ENCODE measurements around the gene CDK14.

The CDK14 gene

GRCh38 chr7:90596671-90597562 lies 796 bp downstream of the CDK14 start:
- DNase-seq (ENCODE audit: low read depth in 2 of 2): no peak

DNA sequence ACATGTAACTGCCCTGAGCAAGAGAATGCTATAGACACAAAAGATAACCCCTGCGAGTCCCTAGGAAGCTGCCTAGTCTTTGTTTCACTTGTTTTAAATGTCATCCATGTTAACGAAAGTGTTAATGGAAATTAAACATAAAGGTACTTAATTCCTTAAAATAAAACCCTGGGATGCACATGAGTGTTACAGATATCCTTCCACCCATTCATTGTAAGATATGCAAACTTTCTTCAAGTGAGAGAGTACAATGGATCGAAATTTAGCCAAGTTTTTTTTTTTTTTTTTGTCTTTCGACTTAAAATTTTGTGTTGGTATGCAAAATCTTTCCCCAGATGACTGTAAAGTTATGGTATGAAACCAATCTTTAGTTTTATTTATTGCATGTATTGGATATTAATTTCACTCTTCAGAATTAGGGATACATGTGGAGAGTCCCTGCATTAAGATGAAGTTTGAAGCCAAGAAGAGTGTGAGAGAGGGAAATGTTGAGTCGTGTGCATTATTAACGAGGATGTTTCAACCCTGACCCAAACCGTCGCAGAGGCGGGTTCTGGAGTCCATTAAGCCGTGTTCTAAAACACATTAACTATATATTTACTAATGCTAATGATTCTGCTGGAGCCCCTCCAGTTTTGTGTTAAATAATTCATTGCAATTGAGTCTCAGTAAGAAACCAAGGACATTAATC lies 1.6 kb downstream of the CDK14 start:
- DNase-seq (ENCODE audit: low read depth in 2 of 2): no peak

GRCh38 chr7:90599038-90599437 lies 2.9 kb downstream of the CDK14 start:
- DNase-seq (ENCODE audit: low read depth in 2 of 2): no peak

DNA sequence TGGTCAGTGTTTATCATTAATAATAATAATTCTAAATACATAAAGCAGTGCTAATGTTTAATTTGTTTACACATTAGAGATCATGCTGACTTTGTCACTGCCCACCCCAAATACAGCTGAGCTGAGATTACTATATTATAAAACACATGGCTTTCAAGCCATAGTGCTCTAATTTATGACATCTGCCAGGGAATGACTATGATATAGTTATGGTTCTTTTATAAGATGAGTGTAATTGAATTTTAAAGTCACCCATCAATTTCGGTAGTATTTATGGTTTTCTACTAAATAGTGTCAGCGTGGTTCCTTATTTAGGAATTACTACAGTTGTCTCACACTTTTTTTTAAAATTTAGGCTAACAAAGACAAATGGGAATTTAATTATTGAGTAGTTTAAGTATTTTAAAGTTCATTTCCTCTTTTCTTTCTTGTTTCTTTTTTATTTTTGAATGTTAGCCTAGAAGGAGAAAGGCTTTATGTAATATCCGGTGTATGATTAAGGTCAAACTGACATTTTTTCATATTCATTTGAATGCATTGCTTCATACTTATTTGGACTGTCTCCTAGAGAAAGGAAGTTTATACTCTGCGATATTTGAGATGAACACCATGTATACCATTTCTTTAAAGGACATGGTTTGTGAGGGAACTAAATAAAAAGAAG lies 3.9 kb downstream of the CDK14 start:
- no peak for DNase-seq (ENCODE audit: low read depth in 2 of 2)

DNA sequence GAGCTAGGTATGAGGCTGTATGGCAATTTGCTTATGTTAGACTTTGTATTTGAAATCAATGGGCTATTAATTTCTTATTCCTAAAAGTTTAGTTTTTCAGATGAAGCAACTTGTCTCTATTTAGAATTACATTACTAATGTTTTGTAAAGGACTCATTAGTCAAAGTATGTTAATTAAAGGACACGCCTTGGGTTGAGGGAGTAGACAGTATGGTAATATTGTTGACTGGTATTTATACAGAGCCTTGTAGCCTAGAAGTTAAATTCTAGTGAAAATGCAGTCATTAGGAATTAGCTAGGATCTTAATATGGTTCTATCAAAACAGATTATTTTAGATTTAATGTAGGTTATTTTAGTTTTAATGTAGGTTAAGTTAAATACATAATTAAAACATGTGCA lies 6.2 kb downstream of the CDK14 start:
- no peak for DNase-seq (ENCODE audit: low read depth in 2 of 2)

DNA sequence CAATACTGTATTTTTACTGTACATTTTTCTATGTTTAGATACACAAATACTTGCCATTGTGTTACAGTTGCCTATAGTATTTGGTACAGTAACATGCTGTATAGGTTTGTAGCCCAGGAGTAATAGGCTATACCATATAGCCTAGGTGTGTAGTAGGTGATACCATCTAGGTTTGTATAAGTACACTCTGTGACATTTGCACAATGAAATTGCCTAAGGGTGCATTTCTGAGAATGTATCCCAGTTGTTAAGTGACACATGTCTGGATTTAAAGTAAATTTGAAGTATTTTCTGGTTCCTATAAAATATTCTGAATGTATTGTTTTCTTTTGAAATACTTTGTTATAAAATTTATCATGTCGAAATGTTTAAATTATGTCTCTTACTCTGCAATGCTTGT lies 7.2 kb downstream of the CDK14 start:
- no peak for DNase-seq (ENCODE audit: low read depth in 2 of 2)

DNA sequence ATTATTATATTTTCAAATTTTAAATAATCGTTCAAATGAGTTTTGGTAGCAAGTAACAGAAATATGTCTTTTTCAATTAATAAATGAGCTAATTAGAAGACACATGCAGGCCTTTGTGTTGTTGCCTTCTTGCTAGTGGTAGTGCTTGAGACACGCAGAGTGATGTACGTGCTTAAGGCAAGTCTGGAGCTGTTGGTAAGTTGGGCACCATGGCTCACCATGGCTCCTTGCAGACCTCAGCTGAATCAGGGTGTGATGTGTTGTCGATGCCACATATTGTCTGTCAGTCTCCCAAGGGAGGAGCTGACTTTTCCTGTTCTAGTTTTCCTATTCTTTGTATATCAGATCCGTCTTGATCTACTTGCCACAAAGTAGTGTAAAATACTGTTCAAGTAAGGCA lies 8.3 kb downstream of the CDK14 start:
- DNase-seq (ENCODE audit: low read depth in 2 of 2): no peak

DNA sequence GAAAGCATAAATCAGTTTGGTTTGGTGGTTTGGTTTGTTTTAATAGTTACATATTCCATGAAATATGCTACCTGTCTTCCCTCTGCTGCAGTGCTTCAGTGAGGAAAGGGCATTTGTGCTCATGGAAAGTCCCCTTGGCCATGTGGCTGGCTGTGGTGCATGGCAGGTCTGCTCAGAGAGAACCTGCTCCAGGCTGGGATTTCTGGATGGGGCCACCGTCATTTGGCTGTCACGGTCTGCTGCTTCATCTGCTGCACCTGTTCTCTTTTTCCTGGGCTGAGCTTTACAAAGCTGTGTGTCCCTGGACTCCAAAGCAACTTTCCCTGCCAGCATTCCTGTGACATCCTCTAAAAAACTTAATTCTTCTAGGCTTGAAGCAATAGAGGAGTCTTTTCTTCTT lies 8.9 kb downstream of the CDK14 start:
- no peak for DNase-seq (ENCODE audit: low read depth in 2 of 2)

DNA sequence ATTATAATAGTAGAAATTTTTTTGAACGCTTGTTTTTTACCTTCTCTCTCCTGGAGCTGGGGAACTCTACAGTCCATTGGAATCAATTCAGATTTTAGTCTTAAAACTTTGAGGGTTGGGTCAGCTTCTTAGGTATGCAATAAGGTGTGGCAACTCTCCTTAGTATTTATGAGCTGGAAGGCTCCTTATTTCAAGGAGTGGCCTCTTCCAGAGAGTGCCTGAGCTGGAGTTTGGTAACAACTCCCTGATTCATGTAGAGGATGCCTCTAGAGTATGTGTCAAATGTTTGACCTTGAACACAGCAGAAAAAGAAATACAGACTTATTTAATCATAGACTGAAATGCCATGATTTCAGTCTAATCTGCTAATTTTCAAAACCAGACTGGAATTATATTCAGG lies 11.1 kb downstream of the CDK14 start:
- no peak for DNase-seq (ENCODE audit: low read depth in 2 of 2)

DNA sequence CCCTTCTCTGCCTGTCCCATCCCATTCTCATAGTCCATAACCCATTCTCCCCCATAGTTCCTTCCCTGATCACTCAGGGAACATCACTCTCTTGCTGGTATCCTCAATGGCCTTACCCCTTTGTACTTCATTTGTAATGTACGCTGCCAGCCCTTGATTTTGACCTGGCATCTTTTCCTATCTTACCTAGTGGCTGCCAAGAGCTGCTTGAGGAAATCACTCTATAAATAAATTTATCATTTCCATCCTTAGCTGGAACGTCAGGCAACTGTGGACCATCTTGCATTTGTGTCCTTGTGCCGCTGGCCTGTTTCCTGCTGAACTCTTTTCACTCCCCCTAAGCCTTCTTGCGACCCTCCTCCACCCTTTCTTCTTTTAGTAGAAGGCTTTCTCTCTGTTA lies 14.0 kb downstream of the CDK14 start:
- DNase-seq (ENCODE audit: low read depth in 2 of 2): no peak

- no peak for DNase-seq (ENCODE audit: low read depth in 2 of 2)
These were observed 15.0 kb downstream of the CDK14 start for GRCh38 chr7:90611115-90611514.

DNA sequence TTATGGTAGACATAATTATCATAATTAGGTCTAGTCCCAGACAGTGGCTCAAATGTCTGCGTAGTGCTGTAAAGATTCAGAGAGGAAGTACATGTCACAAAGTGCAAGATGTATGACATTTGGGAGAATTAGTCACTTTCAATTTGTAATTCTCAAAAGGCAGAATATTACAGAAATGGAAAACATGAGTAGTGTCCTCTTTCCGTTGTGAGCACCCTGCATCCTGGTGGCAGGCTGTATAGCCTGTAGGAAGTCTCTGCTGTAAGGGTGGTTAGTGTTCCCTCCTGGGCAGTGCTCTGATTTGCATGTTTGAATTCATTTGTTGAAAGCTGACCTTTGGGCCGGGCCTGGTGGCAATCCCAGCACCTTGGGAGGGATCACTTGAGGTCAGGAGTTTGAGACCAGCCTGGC lies 17.0 kb downstream of the CDK14 start:
- no peak for DNase-seq (ENCODE audit: low read depth in 2 of 2)

- DNase-seq (ENCODE audit: low read depth in 2 of 2): no peak
These were observed 21.3 kb downstream of the CDK14 start for GRCh38 chr7:90617442-90617841.

- DNase-seq (ENCODE audit: low read depth in 2 of 2): no peak
These were observed 22.8 kb downstream of the CDK14 start for GRCh38 chr7:90618876-90619275.

DNA sequence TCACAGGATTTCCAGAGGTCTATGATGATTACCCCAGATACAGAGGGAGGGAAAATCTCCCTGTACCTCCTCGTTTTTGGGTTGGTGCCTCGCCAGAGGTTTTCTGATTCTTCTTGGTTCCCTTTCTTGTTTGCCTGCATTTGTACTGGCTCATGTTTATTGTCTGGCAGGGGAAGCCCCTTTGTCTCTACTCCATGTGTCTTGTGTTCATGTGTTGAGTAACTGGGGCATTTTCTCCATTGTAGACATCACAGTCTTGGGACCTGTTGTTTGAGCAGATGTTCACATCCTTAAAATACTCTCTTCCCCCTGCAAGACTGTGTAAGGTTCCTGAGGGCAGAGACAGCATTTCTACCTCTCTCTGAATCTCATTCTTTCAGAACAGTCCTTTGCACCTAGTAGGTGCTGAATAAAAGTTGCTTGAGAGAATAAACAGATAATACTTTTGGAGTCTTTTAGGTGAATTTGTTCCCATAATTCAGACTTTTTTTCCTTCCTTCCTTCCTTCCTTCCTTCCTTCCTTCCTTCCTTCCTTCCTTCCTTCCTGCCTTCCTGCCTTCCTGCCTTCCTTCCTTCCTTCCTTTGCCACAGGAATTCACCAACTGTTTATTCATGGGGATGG lies 25.1 kb downstream of the CDK14 start:
- no peak for DNase-seq (ENCODE audit: low read depth in 2 of 2)

GRCh38 chr7:90621747-90622140 lies 25.6 kb downstream of the CDK14 start:
- no peak for DNase-seq (ENCODE audit: low read depth in 2 of 2)

DNA sequence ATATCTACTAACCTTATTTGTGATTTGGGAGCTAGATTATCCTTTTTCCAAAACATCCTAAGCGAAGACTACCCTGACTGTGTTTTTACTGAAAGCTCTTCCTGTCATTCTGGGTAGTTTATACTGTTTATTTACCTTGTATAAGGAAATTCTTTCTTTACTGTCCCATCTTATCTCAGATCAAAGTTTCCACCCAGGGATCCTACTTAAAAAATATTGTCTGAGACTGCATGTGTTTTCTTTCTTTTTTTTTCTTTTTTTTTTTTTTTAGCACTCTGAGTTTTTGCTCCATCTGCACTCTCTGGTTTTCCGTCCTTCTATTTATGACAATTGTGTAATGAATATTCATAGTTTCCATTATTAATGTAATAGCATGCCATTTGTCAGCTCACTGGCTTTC lies 26.5 kb downstream of the CDK14 start:
- no peak for DNase-seq (ENCODE audit: low read depth in 2 of 2)

DNA sequence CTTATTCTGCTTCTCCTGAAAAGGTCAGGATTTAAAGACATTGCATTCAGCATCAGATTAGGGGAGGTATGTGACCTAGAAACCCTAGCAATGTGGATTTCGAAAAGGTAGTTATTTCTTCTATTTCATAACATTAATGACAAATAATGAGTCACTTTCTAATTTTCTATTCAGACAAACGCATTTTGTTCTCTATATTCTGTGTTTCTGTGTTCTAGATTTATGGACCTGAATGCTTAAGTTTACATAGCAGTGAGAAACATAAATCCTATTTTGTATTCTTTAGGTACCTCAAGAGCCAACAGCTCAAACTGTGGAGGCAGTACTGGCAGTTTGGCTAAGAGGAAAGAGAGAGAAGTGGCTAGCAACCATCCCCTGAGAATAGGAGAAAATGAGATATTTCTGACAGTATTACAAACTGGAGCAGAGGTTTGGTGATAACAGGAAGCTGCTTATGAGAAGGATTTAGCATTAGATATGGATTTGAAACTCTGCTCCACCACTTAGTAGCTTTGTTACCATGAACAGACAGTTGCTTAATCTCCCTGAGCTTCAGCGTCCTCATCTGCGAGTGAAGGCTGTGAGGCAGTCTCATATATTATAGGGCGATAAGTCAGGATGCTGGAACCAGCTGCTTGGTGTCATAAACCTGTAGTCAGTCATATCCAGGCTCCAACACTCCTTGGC lies 28.2 kb downstream of the CDK14 start:
- no peak for DNase-seq (ENCODE audit: low read depth in 2 of 2)

GRCh38 chr7:90625051-90625450 lies 28.9 kb downstream of the CDK14 start:
- no peak for DNase-seq (ENCODE audit: low read depth in 2 of 2)

DNA sequence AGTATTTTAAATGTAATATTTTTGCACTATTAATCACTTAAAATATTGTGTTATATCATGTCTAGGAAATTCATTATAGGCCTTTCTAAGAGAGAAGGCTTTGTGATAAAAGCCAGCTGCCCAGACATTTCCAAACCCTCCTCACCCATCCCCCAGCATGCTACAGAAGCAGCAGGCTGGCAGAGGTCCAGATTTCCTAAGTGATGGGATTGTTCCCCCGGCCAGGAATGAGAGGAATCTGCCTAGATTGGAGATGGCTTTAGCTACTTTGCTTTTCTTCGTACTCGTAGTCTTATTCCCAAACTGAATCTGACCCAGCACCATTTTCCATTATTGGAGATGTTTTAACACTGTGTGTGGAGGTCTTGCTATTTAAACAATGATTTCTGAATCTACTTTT lies 29.4 kb downstream of the CDK14 start:
- no peak for DNase-seq (ENCODE audit: low read depth in 2 of 2)

- no peak for DNase-seq (ENCODE audit: low read depth in 2 of 2)
These were observed 29.9 kb downstream of the CDK14 start for GRCh38 chr7:90626013-90626412.
